Activated CD4-positive, CD25-positive, alpha-beta regulatory T cell treated with anti-CD3 and anti-CD28 coated beads, Interleukin-2, amount 50 U/mL, for 16 hours (primary cell): Measurements from ENCODE around the gene MYCBPAP.

ENCODE experiments used
- DNase-seq: peaks from one replicate; pipeline ENCODE4 v3.0.0-alpha.2; 2020; ENCODE audit warnings: low read depth, low spot score

Gene MYCBPAP, protein sequence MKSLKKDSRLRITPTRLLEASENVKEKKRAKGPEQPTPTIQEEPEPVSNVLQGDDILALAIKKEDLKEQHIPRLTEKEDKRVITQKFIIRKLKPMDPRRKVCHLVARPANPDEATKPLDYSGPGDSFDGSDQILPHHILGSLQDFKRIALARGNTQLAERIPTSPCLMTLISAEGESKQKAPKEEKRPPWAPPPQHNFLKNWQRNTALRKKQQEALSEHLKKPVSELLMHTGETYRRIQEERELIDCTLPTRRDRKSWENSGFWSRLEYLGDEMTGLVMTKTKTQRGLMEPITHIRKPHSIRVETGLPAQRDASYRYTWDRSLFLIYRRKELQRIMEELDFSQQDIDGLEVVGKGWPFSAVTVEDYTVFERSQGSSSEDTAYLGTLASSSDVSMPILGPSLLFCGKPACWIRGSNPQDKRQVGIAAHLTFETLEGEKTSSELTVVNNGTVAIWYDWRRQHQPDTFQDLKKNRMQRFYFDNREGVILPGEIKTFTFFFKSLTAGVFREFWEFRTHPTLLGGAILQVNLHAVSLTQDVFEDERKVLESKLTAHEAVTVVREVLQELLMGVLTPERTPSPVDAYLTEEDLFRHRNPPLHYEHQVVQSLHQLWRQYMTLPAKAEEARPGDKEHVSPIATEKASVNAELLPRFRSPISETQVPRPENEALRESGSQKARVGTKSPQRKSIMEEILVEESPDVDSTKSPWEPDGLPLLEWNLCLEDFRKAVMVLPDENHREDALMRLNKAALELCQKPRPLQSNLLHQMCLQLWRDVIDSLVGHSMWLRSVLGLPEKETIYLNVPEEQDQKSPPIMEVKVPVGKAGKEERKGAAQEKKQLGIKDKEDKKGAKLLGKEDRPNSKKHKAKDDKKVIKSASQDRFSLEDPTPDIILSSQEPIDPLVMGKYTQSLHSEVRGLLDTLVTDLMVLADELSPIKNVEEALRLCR

DNA sequence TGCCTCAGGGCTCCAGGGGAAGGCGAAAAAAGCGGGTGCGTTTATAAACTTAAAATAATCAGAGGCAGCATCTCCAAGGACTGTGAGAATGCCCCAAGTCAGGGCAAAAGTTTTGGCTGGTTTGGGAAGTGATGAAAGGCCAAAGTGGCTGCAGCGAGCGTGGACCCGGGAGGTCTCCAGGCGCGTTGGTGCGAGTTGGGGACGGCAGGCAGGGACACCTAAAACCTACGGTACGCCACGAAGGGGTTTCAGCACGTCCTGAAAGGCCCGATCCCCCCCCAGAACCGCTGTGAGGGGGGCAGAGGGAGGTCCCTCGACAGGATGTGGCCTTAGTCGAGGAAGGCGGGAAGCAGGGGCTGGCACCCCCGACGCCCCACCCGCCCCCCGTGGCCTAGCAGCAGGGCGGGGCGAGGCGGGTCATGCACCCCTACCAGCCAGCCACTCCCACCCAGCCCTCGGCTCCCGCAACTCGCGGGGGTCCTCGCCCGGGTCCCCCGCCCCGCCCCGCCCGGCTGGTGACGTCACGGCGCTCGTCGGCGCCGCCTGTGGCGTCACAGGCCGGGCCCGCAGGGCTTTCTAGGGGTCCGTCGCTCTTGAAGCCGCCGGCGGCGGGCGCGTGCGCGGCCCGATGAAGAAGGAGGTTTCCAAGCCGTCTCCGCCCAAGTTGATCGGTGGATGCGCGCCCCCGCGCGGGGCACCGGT lies at the start of gene MYCBPAP:
Gene MYCBPAP, plus strand, starts transcription at position 569 of the 702 bp plus-strand sequence. CDS start 236 bp downstream, outside the sequence.
- DNase-seq, result peak; percentile 56

DNA sequence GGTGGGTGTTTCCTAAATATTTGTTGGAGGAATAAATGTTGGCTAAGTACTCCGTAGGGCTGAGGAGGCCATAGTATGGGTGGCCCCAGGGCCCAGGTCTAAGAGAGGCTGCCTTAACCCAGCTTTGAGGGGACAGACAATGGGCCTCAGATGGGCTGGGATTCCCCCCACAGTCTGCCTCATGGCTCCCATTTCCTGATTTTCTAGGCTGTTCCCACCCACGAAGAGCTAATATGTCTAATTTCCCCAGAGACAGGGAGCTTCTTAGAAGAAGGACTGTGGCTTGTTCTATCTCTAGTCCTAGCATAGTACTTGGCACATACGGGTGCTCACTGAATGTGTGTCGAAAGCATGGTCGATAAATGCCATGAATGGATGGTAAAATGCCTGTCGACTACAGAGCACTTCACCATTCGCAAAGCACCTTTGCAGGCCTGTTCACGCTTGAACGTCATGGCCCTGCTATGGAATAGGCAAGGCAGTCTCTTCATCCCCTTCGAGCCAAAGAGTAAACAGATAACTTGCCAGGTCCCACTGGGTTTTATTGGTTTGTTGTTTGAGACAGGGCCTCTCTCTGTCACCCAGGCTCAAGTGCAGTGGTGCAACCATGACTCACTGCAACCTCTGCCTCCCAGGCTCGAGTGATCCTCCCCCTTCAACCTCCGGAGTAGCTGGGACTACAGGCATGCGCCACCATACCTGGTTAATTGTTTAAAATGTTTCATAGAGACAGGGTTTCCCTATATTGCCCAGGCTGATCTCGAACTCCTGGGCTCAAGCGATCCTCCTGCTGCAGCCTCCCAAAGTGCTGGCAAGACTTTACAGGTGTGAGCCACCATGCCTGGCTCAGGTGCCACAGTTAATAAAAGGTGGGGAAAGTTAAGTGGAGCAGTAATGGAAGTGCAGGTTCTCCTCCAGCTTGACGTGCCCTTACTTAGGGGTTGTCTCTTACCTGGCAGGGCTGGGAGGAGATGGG lies 49.2 kb upstream of the MYCBPAP start:
- no peak for DNase-seq

DNA sequence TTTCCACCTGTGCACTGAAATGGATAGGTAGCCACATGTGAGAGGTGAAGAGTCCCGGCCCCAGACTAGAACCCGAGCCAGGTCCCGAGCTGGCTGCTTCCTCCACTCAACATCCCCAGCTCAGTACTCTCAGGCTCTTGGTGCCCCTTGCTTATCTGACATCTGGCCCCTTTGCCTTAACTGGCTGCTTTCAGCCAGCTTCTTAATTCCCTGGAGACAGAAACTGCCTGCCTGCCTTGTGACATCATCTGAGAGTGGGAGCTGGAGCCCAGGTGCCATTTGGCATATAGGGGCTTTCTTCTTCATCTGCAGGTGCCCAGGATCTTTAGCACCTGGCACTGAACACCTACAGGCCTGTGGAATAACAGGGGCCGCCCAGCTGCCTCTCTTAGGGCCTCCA lies 48.5 kb upstream of the MYCBPAP start:
- DNase-seq, result no peak

- DNase-seq, result no peak
Measured at GRCh38 chr17:50460831-50461526, 47.3 kb upstream of the MYCBPAP start.

GRCh38 chr17:50461550-50462132 lies 46.6 kb upstream of the MYCBPAP start:
- no peak for DNase-seq

- no peak for DNase-seq
Measured at GRCh38 chr17:50462446-50462845, 45.8 kb upstream of the MYCBPAP start.

- no peak for DNase-seq
Measured at GRCh38 chr17:50464121-50464520, 44.1 kb upstream of the MYCBPAP start.

DNA sequence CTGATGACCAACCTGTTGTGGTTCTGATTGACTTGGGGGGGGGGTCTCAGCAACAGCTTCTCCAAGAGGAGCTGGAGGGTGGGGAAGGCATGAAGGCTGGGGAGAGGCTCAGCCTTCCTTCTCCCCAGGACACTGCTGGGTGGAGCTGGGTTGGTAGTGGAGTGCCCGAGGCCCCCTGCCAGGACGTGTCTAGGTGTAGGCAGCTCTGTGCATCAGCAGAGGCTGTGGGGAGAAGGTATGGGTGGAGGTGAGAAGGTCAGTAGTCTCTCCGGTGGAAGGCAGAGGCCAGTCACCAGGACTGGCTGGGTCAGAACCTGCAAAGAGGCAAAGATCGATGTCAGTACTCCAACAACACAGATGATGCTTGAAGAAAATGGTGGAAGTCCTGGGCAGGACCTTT lies 43.5 kb upstream of the MYCBPAP start:
- DNase-seq, result no peak

GRCh38 chr17:50465171-50465570 lies 43.1 kb upstream of the MYCBPAP start:
- DNase-seq, result no peak

- no peak for DNase-seq
Measured at GRCh38 chr17:50465635-50466034, 42.6 kb upstream of the MYCBPAP start.

- DNase-seq, result no peak
Measured at GRCh38 chr17:50466371-50467113, 41.7 kb upstream of the MYCBPAP start.

DNA sequence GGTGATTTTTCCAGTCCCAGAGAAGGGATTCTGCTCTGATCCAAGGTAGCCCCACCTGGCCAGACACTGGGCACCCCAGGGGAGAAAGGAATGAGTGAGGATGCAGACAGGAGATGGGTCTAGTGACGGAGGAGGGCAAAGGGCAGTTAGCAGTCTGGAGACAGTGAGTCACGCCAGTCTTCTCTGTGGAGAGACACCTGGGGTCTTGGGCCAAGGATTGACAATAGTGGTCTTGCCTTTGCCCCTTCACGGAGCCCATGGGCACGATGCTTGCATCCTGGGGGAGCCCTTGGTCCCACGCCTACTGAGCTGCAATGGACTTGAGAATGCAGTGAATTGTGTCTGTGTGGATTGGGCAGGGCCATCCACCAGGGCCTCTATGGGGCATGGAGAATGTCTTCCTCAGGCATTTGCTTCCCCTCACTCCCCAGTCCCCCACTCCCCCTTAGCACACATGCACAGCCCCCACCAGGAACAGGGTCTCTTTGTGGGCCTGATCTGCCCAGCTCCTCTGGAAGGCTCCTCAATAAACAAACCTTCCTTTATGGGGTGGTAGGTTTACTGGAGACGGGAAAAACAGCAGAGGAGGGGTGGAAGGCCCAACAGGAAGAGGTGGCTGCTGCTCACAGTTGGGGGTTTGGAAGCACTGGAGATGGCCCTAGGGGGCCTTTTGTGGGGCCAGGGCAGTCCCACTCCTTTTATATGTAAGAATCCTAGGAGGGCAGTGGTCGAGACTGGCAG lies 41.0 kb upstream of the MYCBPAP start:
- DNase-seq, result no peak

- DNase-seq, result no peak
Measured at GRCh38 chr17:50467855-50468303, 40.4 kb upstream of the MYCBPAP start.

DNA sequence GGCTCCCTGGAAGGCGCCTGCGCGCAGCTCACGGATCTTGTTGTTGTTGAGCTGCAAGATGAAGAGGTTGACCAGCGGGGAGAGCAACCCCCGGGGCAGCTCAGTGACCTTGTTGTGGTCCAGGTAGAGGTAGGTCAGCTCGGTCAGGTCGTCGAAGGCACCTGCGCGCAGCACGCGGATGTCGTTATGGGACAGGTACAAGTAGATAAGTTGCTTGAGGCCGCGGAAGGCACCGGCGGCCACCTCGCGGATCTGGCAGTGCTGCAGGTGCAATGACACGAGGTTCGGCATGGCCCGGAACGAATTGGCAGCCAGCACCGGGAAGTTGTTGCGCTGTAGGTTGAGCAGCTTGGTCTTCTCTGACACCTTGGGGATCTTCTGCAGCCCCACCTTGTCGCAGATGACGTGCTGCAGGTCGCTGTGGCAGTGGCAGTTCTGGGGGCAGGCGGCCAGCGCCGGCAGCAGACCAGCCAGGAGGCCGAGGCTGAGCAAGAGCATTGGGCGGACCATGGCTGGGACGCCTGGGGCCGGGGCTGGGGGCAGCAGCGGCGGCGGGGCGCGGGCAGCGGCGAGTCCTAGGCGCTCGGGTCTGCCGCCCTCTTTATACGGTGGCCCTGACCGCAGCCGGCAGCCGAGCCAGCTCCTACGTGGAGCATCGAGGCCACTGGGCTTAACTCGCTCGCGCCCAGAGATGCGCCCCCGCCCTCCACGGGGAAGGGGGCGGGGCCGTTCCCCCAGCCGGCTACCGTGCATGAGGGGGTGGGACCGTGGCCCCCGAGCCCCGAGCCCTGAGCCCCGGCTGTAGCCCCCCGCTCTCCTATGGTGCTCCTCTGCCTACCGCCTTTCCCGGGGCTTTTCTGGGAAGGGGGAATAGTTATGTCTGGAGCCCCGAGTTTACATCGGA lies 39.7 kb upstream of the MYCBPAP start, which contains the start of gene CHAD:
Gene CHAD, minus strand, starts transcription at position 577 of the 904 bp plus-strand sequence. Its CDS starts 67 bp downstream, at position 510.
- DNase-seq, result no peak

DNA sequence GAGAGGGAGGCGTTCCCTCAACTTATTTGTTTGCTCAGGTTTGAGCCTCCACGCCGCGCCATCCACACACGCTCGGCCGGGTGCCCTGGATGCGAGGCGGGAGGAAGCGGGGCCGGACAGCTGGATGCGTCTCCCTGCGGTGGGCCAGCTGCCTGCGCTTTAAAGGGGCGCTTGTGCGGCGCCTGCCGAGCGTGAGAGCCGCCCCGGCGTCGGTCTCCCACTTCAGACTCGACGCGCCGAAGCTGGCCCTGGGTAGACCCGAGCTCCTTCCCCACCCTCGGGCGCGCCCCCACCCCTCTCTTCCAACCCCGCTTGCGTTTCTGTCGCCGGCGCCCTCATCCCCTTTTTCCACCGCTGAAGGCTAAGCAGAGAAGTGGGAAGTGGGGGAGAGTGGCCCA lies 39.0 kb upstream of the MYCBPAP start:
- DNase-seq, result no peak

DNA sequence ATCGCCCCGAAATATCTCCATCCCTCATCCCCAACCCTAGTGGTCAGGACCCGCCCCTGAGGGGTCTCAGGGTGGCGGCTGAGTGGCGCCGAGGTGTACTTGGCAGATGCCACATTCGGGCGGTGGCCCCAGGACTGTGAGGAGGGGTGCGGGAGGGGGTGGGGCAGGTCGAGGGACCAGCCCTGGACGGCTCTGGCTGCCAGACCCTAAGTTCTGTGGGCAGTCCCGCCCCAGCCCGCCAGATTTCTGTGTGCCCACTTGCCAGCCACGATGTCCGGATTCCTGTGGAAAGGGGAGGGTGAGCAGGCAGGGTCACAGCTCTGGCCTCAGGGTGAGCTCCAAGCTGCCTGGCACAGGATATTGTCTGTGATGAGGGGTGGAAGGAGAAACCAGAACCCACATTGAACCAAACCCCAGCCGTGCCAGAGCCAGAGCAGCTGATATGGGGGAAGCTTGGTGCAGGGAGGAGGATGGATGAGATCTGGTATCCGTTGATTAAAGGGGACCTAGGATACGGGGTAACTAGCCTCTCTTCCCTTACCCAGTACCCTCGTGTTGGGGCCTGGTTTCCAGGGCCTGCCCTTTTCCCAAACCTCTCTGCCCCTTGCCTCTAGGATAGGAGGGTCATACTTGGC lies 38.5 kb upstream of the MYCBPAP start:
- DNase-seq, result no peak

GRCh38 chr17:50470426-50470825 lies 37.8 kb upstream of the MYCBPAP start:
- DNase-seq, result no peak
